ENCODE data around the gene LILRA5.

LILRA5 gene

GRCh38 chr19:54351474-54351873 lies 38.5 kb upstream of the LILRA5 start:
- WGBS, 2 experiments = 48 to 92% methylated on average over 1 to 2 of the region's 2 CpGs
- no peaks in the 10 kb centered on the region for H3K4me1 ChIP-seq (ENCODE audit: control insufficient read depth, insufficient read depth, low read length)
- H3K27me3 ChIP-seq (ENCODE audit: control insufficient read depth, insufficient read depth, low read length, poor library complexity, severe bottlenecking) = peaks cover 4% of the 10 kb centered on the region
- H3K36me3 ChIP-seq (ENCODE audit: control insufficient read depth, insufficient read depth, low read length) = no peaks in the 10 kb centered on the region
- H3K27ac ChIP-seq (ENCODE audit: insufficient read depth, low read depth, low read length, poor library complexity, severe bottlenecking) = no peak overlapping the region
- no peak overlapping the region for H3K4me3 ChIP-seq (ENCODE audit: insufficient read depth, low read depth, low read length)
- no peaks in the 10 kb centered on the region for H3K9me3 ChIP-seq (ENCODE audit: control insufficient read depth, low read length)

GRCh38 chr19:54345938-54346386 lies 33.0 kb upstream of the LILRA5 start:
- 70 to 76% methylated on average over 5 to 6 of the region's 6 CpGs for WGBS, 2 experiments
- no peak overlapping the region for H3K27ac ChIP-seq (ENCODE audit: insufficient read depth, low read depth, low read length, poor library complexity, severe bottlenecking)
- no peaks in the 10 kb centered on the region for H3K36me3 ChIP-seq (ENCODE audit: control insufficient read depth, insufficient read depth, low read length)
- no peaks in the 10 kb centered on the region for H3K4me1 ChIP-seq (ENCODE audit: control insufficient read depth, insufficient read depth, low read length)
- no peaks in the 10 kb centered on the region for H3K9me3 ChIP-seq (ENCODE audit: control insufficient read depth, low read length)
- no peak overlapping the region for H3K4me3 ChIP-seq (ENCODE audit: insufficient read depth, low read depth, low read length)
- H3K27me3 ChIP-seq (ENCODE audit: control insufficient read depth, insufficient read depth, low read length, poor library complexity, severe bottlenecking) = peaks cover 4% of the 10 kb centered on the region

DNA sequence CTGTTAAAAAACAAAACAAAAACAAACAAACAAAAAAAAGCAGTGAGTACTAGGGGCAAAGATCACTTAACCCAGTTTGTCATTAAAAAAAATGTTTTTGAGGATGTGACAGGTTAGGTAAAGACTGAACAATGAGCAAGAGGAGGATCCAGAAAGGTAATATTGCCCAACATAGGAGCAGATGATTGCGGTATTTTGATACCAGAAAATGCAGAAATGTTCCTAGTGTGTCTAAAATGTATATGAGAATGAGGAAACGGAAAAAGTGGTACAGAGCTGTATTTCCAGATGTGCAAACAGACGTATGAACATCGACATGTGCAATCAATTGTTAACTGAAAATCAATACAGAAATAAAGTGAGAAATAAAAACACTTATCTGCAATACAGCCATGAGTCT lies 30.9 kb upstream of the LILRA5 start:
- Histone ChIP-seq H3K27me3 (ENCODE audit: control insufficient read depth, insufficient read depth, low read length, poor library complexity, severe bottlenecking) (peaks cover 2% of the 10 kb centered on the region), H3K9me3 (ENCODE audit: control insufficient read depth, low read length) (no peaks in the 10 kb centered on the region), H3K27ac (ENCODE audit: insufficient read depth, low read depth, low read length, poor library complexity, severe bottlenecking) (no peak overlapping the region), H3K36me3 (ENCODE audit: control insufficient read depth, insufficient read depth, low read length) (no peaks in the 10 kb centered on the region), H3K4me1 (ENCODE audit: control insufficient read depth, insufficient read depth, low read length) (no peaks in the 10 kb centered on the region), H3K4me3 (ENCODE audit: insufficient read depth, low read depth, low read length) (no peak overlapping the region)
- 89 to 97% methylated on average over 3 to 4 of the region's 4 CpGs for WGBS, 2 experiments

GRCh38 chr19:54341295-54341694 lies 28.3 kb upstream of the LILRA5 start:
- WGBS, 2 experiments = 82 to 84% methylated on average over 8 of the region's 8 CpGs
- no peaks in the 10 kb centered on the region for H3K4me1 ChIP-seq (ENCODE audit: control insufficient read depth, insufficient read depth, low read length)
- no peaks in the 10 kb centered on the region for H3K9me3 ChIP-seq (ENCODE audit: control insufficient read depth, low read length)
- no peaks in the 10 kb centered on the region for H3K27me3 ChIP-seq (ENCODE audit: control insufficient read depth, insufficient read depth, low read length, poor library complexity, severe bottlenecking)
- no peak overlapping the region for H3K4me3 ChIP-seq (ENCODE audit: insufficient read depth, low read depth, low read length)
- no peaks in the 10 kb centered on the region for H3K36me3 ChIP-seq (ENCODE audit: control insufficient read depth, insufficient read depth, low read length)
- no peak overlapping the region for H3K27ac ChIP-seq (ENCODE audit: insufficient read depth, low read depth, low read length, poor library complexity, severe bottlenecking)

- H3K27me3 ChIP-seq (ENCODE audit: control insufficient read depth, insufficient read depth, low read length, poor library complexity, severe bottlenecking) = no peaks in the 10 kb centered on the region
- H3K4me1 ChIP-seq (ENCODE audit: control insufficient read depth, insufficient read depth, low read length) = no peaks in the 10 kb centered on the region
- no peak overlapping the region for H3K27ac ChIP-seq (ENCODE audit: insufficient read depth, low read depth, low read length, poor library complexity, severe bottlenecking)
- no peaks in the 10 kb centered on the region for H3K36me3 ChIP-seq (ENCODE audit: control insufficient read depth, insufficient read depth, low read length)
- WGBS, 2 experiments = 82 to 83% methylated on average over 9 of the region's 9 CpGs
- no peak overlapping the region for H3K4me3 ChIP-seq (ENCODE audit: insufficient read depth, low read depth, low read length)
- no peaks in the 10 kb centered on the region for H3K9me3 ChIP-seq (ENCODE audit: control insufficient read depth, low read length)
Observed at GRCh38 chr19:54339646-54340358, 26.8 kb upstream of the LILRA5 start.

DNA sequence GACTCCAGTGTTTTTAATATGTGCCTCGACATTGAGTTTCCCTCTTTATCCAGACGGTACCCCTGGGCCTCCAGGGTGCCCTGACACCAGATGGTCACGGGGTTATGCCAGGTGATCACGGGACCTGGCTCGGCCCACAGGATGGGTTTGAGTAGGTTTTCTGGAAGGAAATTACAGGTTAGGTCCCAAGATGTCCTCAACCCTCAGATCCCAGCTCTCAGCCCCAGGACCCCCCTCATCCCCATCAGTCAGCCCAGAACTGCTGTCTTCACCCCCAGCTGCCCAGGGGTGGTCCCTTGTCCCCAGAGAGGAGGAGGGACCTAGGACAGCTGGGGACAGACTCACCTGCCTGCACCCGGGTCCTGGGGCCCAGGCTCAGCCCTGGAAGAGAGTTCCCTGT lies 25.6 kb upstream of the LILRA5 start:
- WGBS, 2 experiments = 92 to 99% methylated on average over 6 of the region's 6 CpGs
- H3K36me3 ChIP-seq (ENCODE audit: control insufficient read depth, insufficient read depth, low read length) = no peaks in the 10 kb centered on the region
- H3K4me3 ChIP-seq (ENCODE audit: insufficient read depth, low read depth, low read length) = no peak overlapping the region
- H3K27ac ChIP-seq (ENCODE audit: insufficient read depth, low read depth, low read length, poor library complexity, severe bottlenecking) = no peak overlapping the region
- H3K27me3 ChIP-seq (ENCODE audit: control insufficient read depth, insufficient read depth, low read length, poor library complexity, severe bottlenecking) = no peaks in the 10 kb centered on the region
- H3K9me3 ChIP-seq (ENCODE audit: control insufficient read depth, low read length) = no peaks in the 10 kb centered on the region
- no peaks in the 10 kb centered on the region for H3K4me1 ChIP-seq (ENCODE audit: control insufficient read depth, insufficient read depth, low read length)

DNA sequence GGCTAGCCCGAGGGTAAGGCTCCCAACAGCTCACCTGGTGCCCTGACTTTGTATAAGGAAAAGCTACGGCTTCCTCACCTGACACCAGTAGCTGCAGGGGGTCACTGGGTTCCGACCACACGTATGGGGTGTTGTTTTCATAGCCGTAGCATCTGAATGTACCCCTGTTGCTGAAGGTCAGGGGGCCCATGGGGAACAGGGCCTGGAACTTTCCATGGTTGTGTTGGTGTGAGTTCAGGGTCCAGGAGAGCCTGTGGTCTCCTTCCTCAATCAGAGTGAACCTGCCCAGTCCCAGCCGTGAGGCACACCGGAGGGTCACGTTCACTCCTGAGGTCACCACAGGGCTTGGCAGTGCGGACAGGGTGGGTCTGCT lies 24.9 kb upstream of the LILRA5 start:
- 90 to 91% methylated on average over 9 of the region's 9 CpGs for WGBS, 2 experiments

DNA sequence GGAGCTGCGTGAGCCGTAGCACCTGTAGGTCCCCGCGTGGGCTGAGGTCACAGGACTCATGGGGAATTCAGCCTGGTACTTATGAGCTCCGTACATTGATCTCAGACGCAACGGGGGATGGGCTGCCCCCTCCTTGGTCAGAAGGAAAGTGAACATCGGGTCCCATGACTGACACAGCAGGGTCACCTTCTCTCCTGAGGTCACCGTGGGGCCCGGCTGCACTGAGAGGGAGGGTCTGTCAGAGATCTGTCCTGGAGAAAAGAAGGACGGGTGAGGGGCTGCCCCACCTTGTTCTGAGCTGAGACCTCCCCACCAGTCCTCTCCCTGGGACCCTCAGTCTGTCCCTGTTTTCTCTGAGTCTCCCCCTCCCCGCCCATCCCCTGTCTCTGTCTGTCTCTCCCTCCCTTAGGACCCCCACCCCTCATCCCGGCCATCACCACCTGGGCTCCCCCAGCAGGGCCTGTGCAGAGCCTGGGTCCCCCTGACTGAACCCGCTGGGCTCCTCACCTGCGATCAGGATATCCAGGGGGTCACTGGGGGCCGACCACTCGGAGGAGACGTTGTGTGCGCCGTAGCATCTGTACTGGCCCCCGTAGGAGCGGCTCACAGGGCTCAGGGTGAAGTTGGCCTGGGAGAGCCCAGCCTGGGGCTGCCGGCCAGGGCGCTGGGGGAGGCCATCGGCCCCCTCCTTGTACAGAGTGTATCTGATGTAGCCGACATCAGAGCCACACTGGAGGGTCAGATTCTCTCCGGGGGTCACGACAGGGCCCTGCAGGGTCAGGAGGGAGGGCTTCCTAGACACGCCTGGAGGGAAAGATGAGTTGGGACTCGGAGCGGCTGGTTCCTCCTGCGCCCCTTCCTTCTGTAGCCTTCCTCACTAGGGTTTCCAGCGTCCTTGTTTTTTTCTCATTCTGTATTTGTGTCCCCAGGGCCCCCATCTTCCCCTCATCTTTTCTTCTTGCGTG lies 24.2 kb upstream of the LILRA5 start:
- H3K9me3 ChIP-seq (ENCODE audit: control insufficient read depth, low read length) = no peaks in the 10 kb centered on the region
- H3K36me3 ChIP-seq (ENCODE audit: control insufficient read depth, insufficient read depth, low read length) = no peaks in the 10 kb centered on the region
- no peaks in the 10 kb centered on the region for H3K27me3 ChIP-seq (ENCODE audit: control insufficient read depth, insufficient read depth, low read length, poor library complexity, severe bottlenecking)
- H3K4me3 ChIP-seq (ENCODE audit: insufficient read depth, low read depth, low read length) = no peak overlapping the region
- 89 to 91% methylated on average over 34 of the region's 34 CpGs for WGBS, 2 experiments
- H3K27ac ChIP-seq (ENCODE audit: insufficient read depth, low read depth, low read length, poor library complexity, severe bottlenecking) = no peak overlapping the region
- no peaks in the 10 kb centered on the region for H3K4me1 ChIP-seq (ENCODE audit: control insufficient read depth, insufficient read depth, low read length)

More for the DNA sequence above, 24.9 kb upstream of the LILRA5 start:
- no peak overlapping the region for H3K27ac ChIP-seq (ENCODE audit: insufficient read depth, low read depth, low read length, poor library complexity, severe bottlenecking)
- H3K27me3 ChIP-seq (ENCODE audit: control insufficient read depth, insufficient read depth, low read length, poor library complexity, severe bottlenecking) = no peaks in the 10 kb centered on the region
- H3K36me3 ChIP-seq (ENCODE audit: control insufficient read depth, insufficient read depth, low read length) = no peaks in the 10 kb centered on the region
- H3K4me1 ChIP-seq (ENCODE audit: control insufficient read depth, insufficient read depth, low read length) = no peaks in the 10 kb centered on the region
- no peak overlapping the region for H3K4me3 ChIP-seq (ENCODE audit: insufficient read depth, low read depth, low read length)
- H3K9me3 ChIP-seq (ENCODE audit: control insufficient read depth, low read length) = no peaks in the 10 kb centered on the region

GRCh38 chr19:54335979-54336892 lies 23.3 kb upstream of the LILRA5 start:
- Histone ChIP-seq H3K27ac (ENCODE audit: insufficient read depth, low read depth, low read length, poor library complexity, severe bottlenecking) (no peak overlapping the region), H3K4me1 (ENCODE audit: control insufficient read depth, insufficient read depth, low read length) (no peaks in the 10 kb centered on the region), H3K27me3 (ENCODE audit: control insufficient read depth, insufficient read depth, low read length, poor library complexity, severe bottlenecking) (no peaks in the 10 kb centered on the region), H3K4me3 (ENCODE audit: insufficient read depth, low read depth, low read length) (no peak overlapping the region), H3K36me3 (ENCODE audit: control insufficient read depth, insufficient read depth, low read length) (no peaks in the 10 kb centered on the region), H3K9me3 (ENCODE audit: control insufficient read depth, low read length) (no peaks in the 10 kb centered on the region)
- WGBS, 2 experiments = 90 to 91% methylated on average over 12 of the region's 12 CpGs
